LNCaP clone FGC (cell line): Measurements from ENCODE around the gene RSPH6A.
"Not testable (repeated sequence)": the region's sequence is repeated elsewhere in the genome, so short reads cannot be mapped to it uniquely, and the experiment has no call there.

Experiments used
- DNase-seq: peaks from one replicate; pipeline ENCODE4 v3.0.0-alpha.2; 2011; ENCODE audit warnings: low read depth
- H3K4me3 ChIP-seq: 2 replicates; pipeline ENCODE4 v1.5.1; 2011; ENCODE audit warnings: mild to moderate bottlenecking, low read depth, low read length, control low read depth
- TF ChIP-seq, protein P1 (sequence below): IDR thresholded peaks from 2 replicates; pipeline ENCODE4 v1.5.1; 2012; ENCODE audit warnings: mild to moderate bottlenecking; ENCODE audit not compliant: control insufficient read depth, insufficient read depth; ENCODE audit errors: extremely low read depth

Gene RSPH6A

DNA sequence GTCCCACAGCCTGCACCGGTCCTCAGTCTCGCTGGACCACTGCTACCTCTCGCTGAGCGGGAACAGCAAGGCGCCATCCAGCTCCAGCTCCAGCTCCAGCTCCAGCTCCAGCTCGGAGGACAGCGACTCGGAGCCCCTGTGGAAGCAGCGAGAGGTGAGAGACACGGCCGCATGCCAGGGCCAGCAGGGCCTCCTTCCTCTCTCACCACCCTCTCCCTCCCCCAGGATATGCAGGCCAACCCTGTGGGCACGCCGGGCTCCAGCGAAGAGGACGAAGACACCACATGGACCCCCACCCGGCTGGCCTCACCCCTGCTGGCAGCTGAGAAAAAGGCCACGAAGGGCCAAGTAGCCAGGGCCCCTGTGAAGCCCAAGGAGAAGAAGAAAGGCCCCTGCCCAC is 53.4 kb downstream of the RSPH6A start:
- TF ChIP-seq, protein P1, sequence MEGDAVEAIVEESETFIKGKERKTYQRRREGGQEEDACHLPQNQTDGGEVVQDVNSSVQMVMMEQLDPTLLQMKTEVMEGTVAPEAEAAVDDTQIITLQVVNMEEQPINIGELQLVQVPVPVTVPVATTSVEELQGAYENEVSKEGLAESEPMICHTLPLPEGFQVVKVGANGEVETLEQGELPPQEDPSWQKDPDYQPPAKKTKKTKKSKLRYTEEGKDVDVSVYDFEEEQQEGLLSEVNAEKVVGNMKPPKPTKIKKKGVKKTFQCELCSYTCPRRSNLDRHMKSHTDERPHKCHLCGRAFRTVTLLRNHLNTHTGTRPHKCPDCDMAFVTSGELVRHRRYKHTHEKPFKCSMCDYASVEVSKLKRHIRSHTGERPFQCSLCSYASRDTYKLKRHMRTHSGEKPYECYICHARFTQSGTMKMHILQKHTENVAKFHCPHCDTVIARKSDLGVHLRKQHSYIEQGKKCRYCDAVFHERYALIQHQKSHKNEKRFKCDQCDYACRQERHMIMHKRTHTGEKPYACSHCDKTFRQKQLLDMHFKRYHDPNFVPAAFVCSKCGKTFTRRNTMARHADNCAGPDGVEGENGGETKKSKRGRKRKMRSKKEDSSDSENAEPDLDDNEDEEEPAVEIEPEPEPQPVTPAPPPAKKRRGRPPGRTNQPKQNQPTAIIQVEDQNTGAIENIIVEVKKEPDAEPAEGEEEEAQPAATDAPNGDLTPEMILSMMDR = no peak
- DNase-seq = no peak

DNA sequence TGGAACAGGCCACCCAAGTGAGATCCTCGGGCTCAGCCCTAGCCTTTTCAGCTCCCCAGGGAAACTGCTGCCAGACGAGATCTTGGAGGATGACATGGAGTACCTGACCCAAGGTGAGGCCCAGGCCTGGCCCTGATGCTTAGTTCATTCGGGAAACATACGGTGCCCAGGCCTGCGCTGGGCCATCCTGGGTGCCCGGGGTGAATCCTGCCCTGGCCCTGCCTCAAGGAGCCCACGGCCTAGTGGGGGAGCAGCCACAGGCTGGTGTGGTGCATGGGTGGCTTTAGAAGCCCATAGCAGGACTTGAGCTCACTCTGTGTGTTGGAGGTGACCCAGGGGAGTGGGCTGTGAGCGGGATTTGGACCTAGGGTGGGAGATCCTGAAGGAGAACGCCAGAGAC is 56.2 kb downstream of the RSPH6A start:
- TF ChIP-seq, protein P1 = no peak

More for the DNA sequence above, 53.4 kb downstream of the RSPH6A start:
- H3K4me3 ChIP-seq = no peak overlapping the region

DNA sequence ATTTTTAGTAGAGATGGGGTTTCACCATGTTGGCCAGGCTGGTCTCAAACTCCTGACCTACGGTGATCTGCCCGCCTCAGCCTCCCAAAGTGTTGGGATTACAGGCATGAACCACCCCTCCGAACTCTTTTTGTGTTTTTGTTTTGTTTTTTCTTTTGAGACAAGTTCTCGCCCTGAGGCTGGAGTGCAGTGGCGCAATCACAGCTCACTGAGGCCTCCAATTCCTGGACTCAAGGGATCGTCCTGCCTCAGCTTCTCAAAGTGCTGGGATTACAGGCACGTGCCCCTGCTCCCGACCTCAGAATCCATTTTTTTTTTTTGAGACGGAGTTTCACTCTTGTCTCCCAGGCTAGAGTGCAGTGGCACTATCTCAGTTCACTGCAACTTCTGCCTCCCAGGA is 57.4 kb downstream of the RSPH6A start:
- no peak for DNase-seq

More for the DNA sequence above, 56.2 kb downstream of the RSPH6A start:
- no peak for DNase-seq
- no peak overlapping the region for H3K4me3 ChIP-seq

DNA sequence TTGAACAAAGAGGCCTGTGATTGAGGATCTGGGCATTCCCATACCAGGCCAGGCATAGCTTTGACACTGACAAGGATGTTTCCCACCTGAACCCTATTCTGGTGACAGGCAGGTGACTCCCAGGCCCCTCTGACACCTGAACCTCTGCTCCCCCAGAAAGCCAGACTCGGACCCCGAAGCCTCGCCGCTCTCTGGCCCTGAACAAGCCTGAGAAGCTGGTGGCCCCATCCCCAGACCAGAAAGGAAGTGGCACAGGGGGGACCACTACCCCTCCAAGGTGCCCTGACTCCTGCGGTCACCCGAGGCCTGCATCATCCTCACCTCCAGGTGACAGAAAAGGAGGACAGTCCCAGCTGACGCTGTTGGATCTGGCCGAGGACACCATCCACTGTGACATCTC is 60.8 kb downstream of the RSPH6A start:
- no peak for DNase-seq
- H3K4me3 ChIP-seq = no peak overlapping the region
- TF ChIP-seq, protein P1 = no peak

More for the DNA sequence above, 57.4 kb downstream of the RSPH6A start:
- H3K4me3 ChIP-seq = no peak overlapping the region
- TF ChIP-seq, protein P1 = no peak

DNA sequence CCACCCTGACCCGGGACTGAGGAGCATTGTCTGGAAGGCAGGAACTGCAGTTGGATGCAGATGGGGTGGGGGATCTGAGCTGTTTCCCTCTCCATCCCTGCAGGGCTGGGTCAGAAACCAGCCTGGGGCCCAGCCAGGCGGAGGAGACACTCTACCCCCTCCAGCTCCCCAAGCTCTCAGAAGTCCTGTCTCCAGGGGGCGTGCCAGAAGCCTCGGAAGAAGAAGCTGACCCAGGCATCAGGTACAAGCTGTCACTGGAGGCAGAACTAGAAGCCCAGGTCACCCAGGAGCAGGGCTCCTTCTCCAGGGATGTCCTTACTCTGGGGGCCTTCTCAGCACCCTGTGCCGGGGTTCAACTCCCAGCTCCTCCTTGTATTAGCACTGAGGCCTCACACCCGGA is 61.6 kb downstream of the RSPH6A start:
- no peak overlapping the region for H3K4me3 ChIP-seq
- TF ChIP-seq, protein P1 = no peak
- no peak for DNase-seq

DNA sequence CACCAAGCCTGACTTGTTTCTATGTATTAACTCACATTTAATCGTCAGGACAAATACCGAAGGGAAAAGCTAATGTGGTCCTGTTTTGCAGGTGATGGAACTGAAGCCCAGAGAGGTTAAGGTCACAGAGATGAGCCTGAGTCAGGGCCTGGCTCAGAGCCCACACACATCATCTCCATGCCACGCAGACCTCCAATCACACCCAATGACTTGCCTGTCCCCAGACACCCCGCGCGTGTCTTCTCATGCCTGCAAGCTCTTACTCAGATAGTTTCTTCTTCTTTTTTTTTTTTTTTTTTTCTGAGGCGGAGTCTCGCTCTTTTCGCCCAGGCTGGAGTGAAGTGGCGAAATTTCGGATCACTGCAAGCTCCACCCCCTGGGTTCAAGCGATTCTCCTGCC is 62.5 kb downstream of the RSPH6A start:
- no peak overlapping the region for H3K4me3 ChIP-seq
- no peak for DNase-seq
- TF ChIP-seq, protein P1 = no peak

DNA sequence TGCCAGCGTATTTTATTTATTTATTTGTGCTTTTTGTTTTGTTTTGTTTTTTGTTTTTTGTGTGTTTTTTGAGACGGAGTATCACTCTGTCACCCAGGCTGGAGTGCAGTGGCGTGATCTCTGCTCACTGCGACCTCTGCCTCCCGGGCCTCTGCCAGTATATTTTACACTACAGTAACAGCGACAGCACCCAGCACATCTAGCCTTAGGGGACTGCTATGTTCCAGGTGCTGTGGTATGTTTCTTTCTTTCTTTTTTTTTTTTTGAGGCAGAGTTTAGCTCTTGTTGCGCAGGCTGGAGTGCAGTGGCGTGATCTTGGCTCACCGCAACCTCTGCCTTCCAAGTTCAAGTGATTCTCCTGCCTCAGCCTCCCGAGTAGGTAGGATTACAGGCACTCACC is 63.6 kb downstream of the RSPH6A start:
- not testable (repeated sequence) for DNase-seq, H3K4me3 ChIP-seq

DNA sequence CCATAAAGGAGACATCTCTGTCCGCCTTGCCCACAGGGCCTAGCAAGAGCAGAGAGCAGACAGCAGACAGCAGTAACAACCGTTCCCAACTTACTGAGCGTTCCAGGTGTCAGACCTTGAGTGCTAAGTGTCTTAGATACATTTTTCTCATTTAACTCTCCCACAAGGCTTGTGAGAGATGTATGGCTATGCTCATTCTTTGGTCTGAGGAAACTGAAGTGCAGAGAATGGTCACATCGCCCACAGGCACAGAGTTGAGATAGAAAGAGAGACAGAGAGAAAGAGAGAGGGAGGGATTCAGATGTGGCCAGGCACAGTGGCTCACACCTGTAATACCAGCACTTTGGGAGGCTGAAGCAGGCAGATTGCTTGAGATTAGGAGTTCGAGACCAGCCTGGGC is 67.6 kb downstream of the RSPH6A start:
- TF ChIP-seq, protein P1 = no peak
- DNase-seq = no peak
- H3K4me3 ChIP-seq = no peak overlapping the region
